ENCODE measurements around the gene A4GNT.

The A4GNT gene

GRCh38 chr3:138084196-138084595 lies 48.0 kb downstream of the A4GNT start:
- Histone ChIP-seq H3K79me2 (ENCODE audit: insufficient read depth, low read length) (no peaks in the 10 kb centered on the region), H3K4me3 (ENCODE audit: low read length, poor library complexity, severe bottlenecking) (no peak overlapping the region), H3K4me2 (ENCODE audit: low read depth, low read length, poor library complexity, severe bottlenecking) (no peak overlapping the region), H4K20me1 (ENCODE audit: insufficient read depth, low read length, poor library complexity, severe bottlenecking) (no peaks in the 10 kb centered on the region), H3K36me3 (ENCODE audit: insufficient read depth, low read length) (no peaks in the 10 kb centered on the region; the same call in 1 of the 2 replicates), H3K9me3 (ENCODE audit: insufficient read depth, low read depth, low read length) (no peaks in the 10 kb centered on the region), H3K9me2 (replicated peaks; ENCODE audit: low read depth, low read length) (no peaks in the 10 kb centered on the region), H2AFZ (ENCODE audit: low read length) (no peak overlapping the region), H3F3A (ENCODE audit: low read depth) (peaks cover 5% of the 10 kb centered on the region; the same call in 1 of the 2 replicates), H3K27me3 (ENCODE audit: insufficient read depth, low read length, poor library complexity, severe bottlenecking) (no peaks in the 10 kb centered on the region), H3K4me1 (ENCODE audit: insufficient read depth, low read length, poor library complexity, severe bottlenecking) (peaks cover 27% of the 10 kb centered on the region), H3K9ac (ENCODE audit: low read depth, low read length, poor library complexity, severe bottlenecking) (no peak overlapping the region)
- TF ChIP-seq CTCF (conservative IDR thresholded peaks at IDR 0.05; ENCODE audit: low read length) (no peak), EZH2phosphoT487 (IDR thresholded peaks at IDR 0.05; ENCODE audit: borderline replicate concordance) (no peak)

- Histone ChIP-seq H3K9me3 (ENCODE audit: insufficient read depth, low read depth, low read length) (no peaks in the 10 kb centered on the region), H3F3A (ENCODE audit: low read depth) (peaks cover 5% of the 10 kb centered on the region; the same call in 1 of the 2 replicates), H2AFZ (ENCODE audit: low read length) (0 out of 2 replicates have a peak overlapping the region, but pooled peaks have one; percentile 24), H3K4me2 (ENCODE audit: low read depth, low read length, poor library complexity, severe bottlenecking) (peak overlapping the region; percentile 78), H3K4me3 (ENCODE audit: low read length, poor library complexity, severe bottlenecking) (peak overlapping the region; percentile 63), H3K9ac (ENCODE audit: low read depth, low read length, poor library complexity, severe bottlenecking) (peak overlapping the region; percentile 37), H4K20me1 (ENCODE audit: insufficient read depth, low read length, poor library complexity, severe bottlenecking) (no peaks in the 10 kb centered on the region), H3K79me2 (ENCODE audit: insufficient read depth, low read length) (no peaks in the 10 kb centered on the region), H3K4me1 (ENCODE audit: insufficient read depth, low read length, poor library complexity, severe bottlenecking) (peaks cover 27% of the 10 kb centered on the region), H3K27me3 (ENCODE audit: insufficient read depth, low read length, poor library complexity, severe bottlenecking) (no peaks in the 10 kb centered on the region), H3K36me3 (ENCODE audit: insufficient read depth, low read length) (no peaks in the 10 kb centered on the region; the same call in 1 of the 2 replicates), H3K9me2 (replicated peaks; ENCODE audit: low read depth, low read length) (no peaks in the 10 kb centered on the region)
- no peak for TF ChIP-seq CTCF (conservative IDR thresholded peaks at IDR 0.05; ENCODE audit: low read length)
- no peak for TF ChIP-seq EZH2phosphoT487 (IDR thresholded peaks at IDR 0.05; ENCODE audit: borderline replicate concordance)
Observed at GRCh38 chr3:138082992-138083386, 49.2 kb downstream of the A4GNT start.

- no peaks in the 10 kb centered on the region for H4K20me1 ChIP-seq (ENCODE audit: insufficient read depth, low read length, poor library complexity, severe bottlenecking)
- peaks cover 27% of the 10 kb centered on the region for H3K4me1 ChIP-seq (ENCODE audit: insufficient read depth, low read length, poor library complexity, severe bottlenecking)
- TF ChIP-seq EZH2phosphoT487 (IDR thresholded peaks at IDR 0.05; ENCODE audit: borderline replicate concordance) (no peak), CTCF (conservative IDR thresholded peaks at IDR 0.05; ENCODE audit: low read length) (no peak)
- no peaks in the 10 kb centered on the region for H3K9me3 ChIP-seq (ENCODE audit: insufficient read depth, low read depth, low read length)
- H3K79me2 ChIP-seq (ENCODE audit: insufficient read depth, low read length) = no peaks in the 10 kb centered on the region
- peaks cover 5% of the 10 kb centered on the region; the same call in 1 of the 2 replicates for H3F3A ChIP-seq (ENCODE audit: low read depth)
- H3K9ac ChIP-seq (ENCODE audit: low read depth, low read length, poor library complexity, severe bottlenecking) = peak overlapping the region; percentile 37
- H3K4me3 ChIP-seq (ENCODE audit: low read length, poor library complexity, severe bottlenecking) = peak overlapping the region; percentile 63
- H3K9me2 ChIP-seq (replicated peaks; ENCODE audit: low read depth, low read length) = no peaks in the 10 kb centered on the region
- H3K4me2 ChIP-seq (ENCODE audit: low read depth, low read length, poor library complexity, severe bottlenecking) = peak overlapping the region; percentile 78
- H3K36me3 ChIP-seq (ENCODE audit: insufficient read depth, low read length) = no peaks in the 10 kb centered on the region; the same call in 1 of the 2 replicates
- H3K27me3 ChIP-seq (ENCODE audit: insufficient read depth, low read length, poor library complexity, severe bottlenecking) = no peaks in the 10 kb centered on the region
- peak overlapping the region; percentile 24; the same call in 1 of the 2 replicates for H2AFZ ChIP-seq (ENCODE audit: low read length)
Observed at GRCh38 chr3:138082085-138082991, 49.9 kb downstream of the A4GNT start.

All from Loucy (cell line).